GM12878 (cell line): ENCODE results near the gene SLC38A1. TPM values are rescaled to one million over a fixed set of nuclear protein-coding genes. Genes with fewer than 3 reads are reported as not detected.
A peak's percentile ranks its signal among the peaks of the same experiment; 100 is the strongest.

ENCODE experiments used
- ATAC-seq: fragments of 200-7000 bp; cut with Tn5 transposase; 3 replicates; pipeline ENCODE4 v1.9.1; 2020; ENCODE audit warnings: mild to moderate bottlenecking, moderate library complexity
- BruUV-seq: library from RNA; stranded (reverse); fragments of 400-500 nt; replicated peaks from 2 replicates; lab custom pipeline; 2021; lab: Mats Ljungman, UMichigan
- CTCF ChIA-PET: fragments of 300-600 bp; sonication (Branson Sonifier 250); formaldehyde crosslinking; extraction: SDS; loops from one replicate; lab custom pipeline; 2021; ENCODE audit warnings: inconsistent platforms; lab: Yijun Ruan, JAX
- POLR2A ChIA-PET: fragments of 350-600 bp; formaldehyde crosslinking; extraction: SDS; loops from one replicate; lab custom pipeline; 2021; ENCODE audit warnings: inconsistent platforms; lab: Charles Lee
- RAD21 ChIA-PET: fragments of 300-600 bp; sonication (Branson Sonifier 250); formaldehyde crosslinking; loops from one replicate; lab custom pipeline; 2023; ENCODE audit warnings: antibody characterized with exemption; ENCODE audit not compliant: unreplicated experiment; lab: Charles Lee
- SMC1A ChIA-PET: fragments of 300-600 bp; sonication (Branson Sonifier 250); formaldehyde crosslinking; loops from one replicate; lab custom pipeline; 2023; ENCODE audit not compliant: unreplicated experiment, uncharacterized antibody; lab: Charles Lee
- DNase-seq: peaks from one replicate; pipeline ENCODE4 v3.0.0-alpha.2; 2011; ENCODE audit warnings: low read depth, low spot score
- FAIRE-seq: peaks from 3 replicates; lab custom pipeline; 2011; peaks lifted over from hg19 to GRCh38; lab: Jason Lieb, UNC
- H2AFZ ChIP-seq: 2 replicates; pipeline ENCODE4 v1.6.0; 2011; ENCODE audit warnings: low read depth, low read length, control low read depth; ENCODE audit not compliant: control insufficient read depth
- H3K27ac ChIP-seq: 2 replicates; pipeline ENCODE4 v1.5.1; 2011; ENCODE audit warnings: control low read depth; ENCODE audit not compliant: control insufficient read depth, insufficient read depth
- H3K27me3 ChIP-seq, 2 experiments: replicated peaks in 1 of 2; 2 replicates each; pipeline versions ENCODE4 v1.6.0 to v1.6.1; 2011; ENCODE audit warnings: low read length in 1 of 2; ENCODE audit not compliant: control insufficient read depth in 2 of 2, insufficient read depth in 2 of 2
- H3K36me3 ChIP-seq, 2 experiments: 2 replicates each; pipeline ENCODE4 v1.5.1; 2011; ENCODE audit warnings: low read length in 1 of 2; ENCODE audit not compliant: control insufficient read depth in 2 of 2, insufficient read depth in 2 of 2
- H3K4me1 ChIP-seq: 2 replicates; pipeline ENCODE4 v1.6.1; 2011; ENCODE audit warnings: mild to moderate bottlenecking, low read length, moderate library complexity, mixed read lengths; ENCODE audit not compliant: control insufficient read depth, insufficient read depth
- H3K4me2 ChIP-seq: 2 replicates; pipeline ENCODE4 v1.6.0; 2011; ENCODE audit warnings: control low read depth; ENCODE audit not compliant: control insufficient read depth, insufficient read depth
- H3K4me3 ChIP-seq: fragments of 200-600 bp; sonication (generic); 2 replicates; pipeline ENCODE4 v1.5.1; 2016
- H3K79me2 ChIP-seq: 2 replicates; pipeline ENCODE4 v1.6.0; 2011; ENCODE audit warnings: low read length; ENCODE audit not compliant: control insufficient read depth, insufficient read depth
- H3K9ac ChIP-seq: 2 replicates; pipeline ENCODE4 v1.8.0; 2011; ENCODE audit warnings: low read length, control low read depth, mixed read lengths; ENCODE audit not compliant: control insufficient read depth, insufficient read depth
- H3K9me3 ChIP-seq: replicated peaks from 3 replicates; pipeline ENCODE4 v1.5.1; 2011; ENCODE audit warnings: mild to moderate bottlenecking, low read length; ENCODE audit not compliant: control insufficient read depth, insufficient read depth
- H4K20me1 ChIP-seq: 2 replicates; pipeline ENCODE4 v1.6.0; 2011; ENCODE audit not compliant: control insufficient read depth, insufficient read depth
- CTCF ChIP-seq, 3 experiments: IDR thresholded peaks in 2 of 3; conservative IDR thresholded peaks in 1 of 3; 2 replicates each; pipeline ENCODE4 v1.5.1; 2011; ENCODE audit warnings: low read depth in 3 of 3, low read length in 3 of 3, mild to moderate bottlenecking in 3 of 3, control low read depth in 2 of 3, moderate library complexity in 2 of 3, inconsistent platforms in 1 of 3, mixed read lengths in 1 of 3; ENCODE audit not compliant: control insufficient read depth in 2 of 3, insufficient read depth in 1 of 3; ENCODE audit errors: extremely low read depth in 1 of 3
- JUNB ChIP-seq: IDR thresholded peaks from 2 replicates; pipeline ENCODE4 v1.6.1; 2016; ENCODE audit warnings: antibody characterized with exemption, mild to moderate bottlenecking
- PAX8 ChIP-seq: fragments of 450-650 bp; IDR thresholded peaks from 2 replicates; pipeline ENCODE4 v1.6.1; 2017; ENCODE audit warnings: mild to moderate bottlenecking, moderate library complexity
- RAD21 ChIP-seq: IDR thresholded peaks from 2 replicates; pipeline ENCODE4 v1.6.1; 2011; ENCODE audit warnings: mild to moderate bottlenecking, low read depth, low read length, moderate library complexity; ENCODE audit not compliant: insufficient read depth
- RELB ChIP-seq: fragments of 450-650 bp; IDR thresholded peaks from 2 replicates; pipeline ENCODE4 v1.6.1; 2017; ENCODE audit warnings: low read depth, mild to moderate bottlenecking, moderate library complexity
- RUNX3 ChIP-seq: IDR thresholded peaks from 2 replicates; pipeline ENCODE4 v1.6.1; 2012; ENCODE audit warnings: low read length, inconsistent platforms
- SMC3 ChIP-seq: IDR thresholded peaks from 2 replicates; pipeline ENCODE4 v1.6.1; 2011; ENCODE audit warnings: low read length, improper control_type of control experiment, borderline replicate concordance
- ZNF384 ChIP-seq: IDR thresholded peaks from 2 replicates; pipeline ENCODE4 v1.6.1; 2012; ENCODE audit warnings: low read depth, mild to moderate bottlenecking, low read length, improper control_type of control experiment, borderline replicate concordance
- WGBS: methylation state at CpG from one replicate; pipeline ENCODE4 v1.1.6; 2016; ENCODE audit warnings: low lambda C conversion rate; ENCODE audit not compliant: insufficient replicate concordance, insufficient coverage; ENCODE audit errors: missing lambda C conversion rate; 5-methylcytosine and 5-hydroxymethylcytosine counted together
- in situ Hi-C: fragments of 300-500 bp; cut with MboI; formaldehyde crosslinking; loops from 9 replicates; pipeline ENCODE4 v1.14.3; 2018; ENCODE audit warnings: mixed read lengths
- intact Hi-C: fragments of 100-400 bp; cut with micrococcal nuclease; formaldehyde crosslinking; loops from one replicate; pipeline ENCODE4 v1.14.2; 2022; ENCODE audit not compliant: unreplicated experiment
- polyA plus RNA-seq, 11 experiments: library from polyadenylated mRNA; depleted of rRNA in 4 of 11; unstranded in 6 of 11; stranded (reverse) in 5 of 11; fragments of >200 nt; fragmentation: Nextera tagmentation in 4 of 11; fragmentation: Illumina TruSeq in 1 of 11; extraction: Ambion mirVana in 4 of 11; extraction: Trizol in 1 of 11; gene quantifications; 1 replicate in 1 of 11; 2 replicates in 10 of 11; pipeline versions ENCODE4 v1.2.1 to v1.2.3, GENCODE V29; 2011 to 2016; ENCODE audit warnings: inconsistent platforms in 2 of 11, missing spikeins in 2 of 11, low read depth in 1 of 11
- total RNA-seq, 4 experiments: library from RNA; depleted of rRNA in 3 of 4; stranded (reverse); fragments of >200 nt in 3 of 4; fragmentation: Illumina TruSeq in 1 of 4; extraction: Trizol in 1 of 4; gene quantifications; 2 replicates each; pipeline versions ENCODE4 v1.2.1 to v1.2.3, GENCODE V29; 2013 to 2021

The SLC38A1 gene
- total and polyA plus RNA-seq, 10 of the 15 experiments (the other 5 are each of a cell fraction or from before 2014, with no cell fraction given), result 38.1 to 191 (median 144) TPM

- no peaks in the 10 kb centered on the region for H3K79me2 ChIP-seq
- WGBS, result 0% methylated on average over 2 of the region's 2 CpGs
- in situ Hi-C loops (no loop called here), intact Hi-C loops (loop anchor here (2.0 to 5.0 kb wide), 5 partner anchors 61 to 229 kb away; no protein-coding TSS in a partner anchor)
- H3K27ac ChIP-seq, result no peak overlapping the region
- no peaks in the 10 kb centered on the region for H3K36me3 ChIP-seq
- RAD21 ChIA-PET, result interaction anchor here (0.9 to 2.7 kb wide), 23 partner anchors 22 to 508 kb away, joined by 3 to 30 read pairs (median 6); partner anchors contain the start of gene SLC38A1
- H2AFZ ChIP-seq, result no peak overlapping the region; the same call in 1 of the 2 replicates
- POLR2A ChIA-PET, result interaction anchor here (1.3 to 2.0 kb wide), 3 partner anchors 32 to 150 kb away, joined by 3 to 8 read pairs (median 7); partner anchors contain the start of gene SLC38A1
- no TSS peak for BruUV-seq
- no peaks in the 10 kb centered on the region for H3K27me3 ChIP-seq
- no peak overlapping the region for H3K4me2 ChIP-seq
- no peaks in the 10 kb centered on the region for H3K4me1 ChIP-seq
- no peak overlapping the region for H3K9ac ChIP-seq
- H4K20me1 ChIP-seq, result no peaks in the 10 kb centered on the region
- SMC1A ChIA-PET, result interaction anchor here (0.7 to 4.3 kb wide), 30 partner anchors 10 to 867 kb away, joined by 3 to 42 read pairs (median 6); partner anchors contain the start of gene SLC38A1
- H3K9me3 ChIP-seq, result no peaks in the 10 kb centered on the region; the same call in 1 of the 3 replicates
- no peak for DNase-seq
- H3K4me3 ChIP-seq, result no peak overlapping the region
- CTCF ChIA-PET, result interaction anchor here (0.7 to 4.1 kb wide), 31 partner anchors 10 to 867 kb away, joined by 3 to 40 read pairs (median 5); no protein-coding TSS in a partner anchor
- no peak for TF ChIP-seq PAX8
- 0 out of 2 replicates have a peak, but pooled peaks have one; percentile 18 for TF ChIP-seq RUNX3
- peak; percentile 93 for TF ChIP-seq ZNF384
- TF ChIP-seq SMC3, result peak; percentile 81; the same call in 1 of the 2 replicates
- TF ChIP-seq RELB, result 0 out of 2 replicates have a peak, but pooled peaks have one; percentile 48
- no peak for TF ChIP-seq JUNB
- peak; percentile 93 for TF ChIP-seq RAD21
- peak; percentile 59 to 76 (median 64); a peak in 5 of 6 replicates for TF ChIP-seq CTCF (IDR thresholded peaks at IDR 0.05 in 2 of 3, conservative IDR thresholded peaks at IDR 0.05 in 1 of 3; ENCODE audit: control insufficient read depth in 2 of 3, extremely low read depth in 1 of 3, insufficient read depth in 1 of 3, low read depth in 3 of 3, low read length in 3 of 3)
- peak; percentile 56 for ATAC-seq
- FAIRE-seq, result peak; percentile 75
These were observed 115.5 kb downstream of the SLC38A1 start for GRCh38 chr12:46153268-46153872.
